ENCODE data around the gene SLC26A1.
"Not testable (repeated sequence)": the region's sequence is repeated elsewhere in the genome, so short reads cannot be mapped to it uniquely, and the experiment has no call there.

SLC26A1 gene

DNA sequence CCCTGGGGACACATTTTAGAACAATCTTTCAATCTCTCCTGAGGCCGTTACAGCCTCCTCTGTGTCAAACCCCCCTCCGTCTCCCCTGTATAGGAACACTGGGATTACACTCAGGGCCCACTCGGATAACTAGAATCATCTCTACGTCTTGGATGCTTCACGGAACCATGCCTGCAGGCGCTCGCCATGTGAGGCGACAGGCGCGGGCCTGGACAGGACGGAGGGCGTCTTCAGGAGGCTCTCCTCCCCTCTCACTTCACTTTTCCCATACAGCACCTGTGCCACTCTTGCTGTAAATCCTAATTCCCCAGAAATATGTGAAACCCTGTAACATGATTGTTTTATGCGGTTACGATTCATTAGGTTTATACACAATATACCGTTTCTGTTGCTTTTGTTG is 10.4 kb downstream of the SLC26A1 start:
- no peak for DNase-seq

DNA sequence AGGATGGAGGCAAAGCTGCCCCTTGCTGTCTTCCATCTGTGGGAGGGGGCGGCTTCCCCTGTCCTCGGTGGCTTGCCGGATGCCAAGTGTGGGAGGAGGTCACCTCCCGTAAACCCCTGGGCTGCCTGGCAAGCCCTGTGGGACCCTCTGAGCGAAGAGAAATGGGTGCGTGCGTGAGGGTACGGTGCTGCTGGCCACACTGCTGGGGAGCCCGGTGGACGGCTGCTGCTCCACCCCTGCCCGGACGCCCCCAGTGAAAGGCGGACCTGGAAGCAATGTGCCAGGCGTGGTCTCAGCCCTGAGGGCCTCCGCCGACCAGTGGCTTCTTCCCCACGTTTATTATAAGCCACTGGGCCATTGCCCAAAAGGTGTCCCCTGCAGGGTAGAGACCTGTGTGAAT is 10.9 kb downstream of the SLC26A1 start:
- DNase-seq: no peak

DNA sequence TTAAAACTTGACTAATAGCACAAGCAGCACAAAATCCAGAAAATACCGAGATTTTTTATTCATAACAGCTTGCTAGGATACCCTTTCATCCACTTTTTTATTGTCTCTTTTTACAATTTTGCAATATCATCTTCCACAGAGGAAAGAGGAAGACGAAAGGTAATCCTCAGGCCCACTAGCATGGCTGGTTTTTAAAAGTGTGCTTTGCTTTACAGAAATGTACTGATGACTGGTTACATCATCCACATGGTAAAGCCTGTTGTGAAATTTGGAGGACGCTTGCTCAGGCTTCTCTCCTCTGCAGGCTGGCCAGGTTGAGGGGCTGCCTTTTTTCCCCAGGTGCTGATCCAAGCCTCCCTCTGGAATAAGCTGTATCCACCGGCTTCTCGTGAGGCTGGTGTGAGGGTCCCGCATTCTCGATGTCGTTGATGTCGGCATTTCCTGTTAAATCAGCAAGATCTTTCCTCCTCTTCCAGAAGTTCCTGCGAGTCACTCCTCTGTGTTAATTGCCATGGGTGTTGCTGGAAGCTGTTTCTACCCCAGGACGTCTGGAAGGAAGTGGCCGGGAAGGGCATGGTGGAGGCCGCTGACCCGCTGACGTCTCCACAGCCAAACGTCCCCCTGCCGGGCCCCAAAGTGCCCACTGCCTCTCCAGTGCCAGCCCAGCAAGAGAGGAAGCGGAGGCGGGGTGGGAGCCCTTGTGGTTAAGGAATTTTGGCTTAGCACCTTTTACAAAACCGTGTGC is 14.1 kb downstream of the SLC26A1 start:
- DNase-seq: no peak

DNA sequence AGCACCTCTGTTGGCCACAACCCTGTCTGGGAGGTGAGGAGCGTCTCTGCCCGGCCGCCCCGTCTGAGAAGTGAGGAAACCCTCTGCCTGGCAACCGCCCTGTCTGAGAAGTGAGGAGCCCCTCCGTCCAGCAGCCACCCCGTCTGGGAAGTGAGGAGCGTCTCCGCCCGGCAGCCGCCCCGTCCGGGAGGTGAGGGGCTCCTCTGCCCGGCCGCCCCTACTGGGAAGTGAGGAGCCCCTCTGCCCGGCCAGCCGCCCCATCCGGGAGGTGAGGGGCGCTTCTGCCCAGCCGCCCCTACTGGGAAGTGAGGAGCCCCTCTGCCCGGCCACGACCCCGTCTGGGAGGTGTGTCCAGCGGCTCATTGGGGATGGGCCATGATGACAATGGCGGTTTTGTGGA is 17.2 kb downstream of the SLC26A1 start:
- DNase-seq: not testable (repeated sequence)

DNA sequence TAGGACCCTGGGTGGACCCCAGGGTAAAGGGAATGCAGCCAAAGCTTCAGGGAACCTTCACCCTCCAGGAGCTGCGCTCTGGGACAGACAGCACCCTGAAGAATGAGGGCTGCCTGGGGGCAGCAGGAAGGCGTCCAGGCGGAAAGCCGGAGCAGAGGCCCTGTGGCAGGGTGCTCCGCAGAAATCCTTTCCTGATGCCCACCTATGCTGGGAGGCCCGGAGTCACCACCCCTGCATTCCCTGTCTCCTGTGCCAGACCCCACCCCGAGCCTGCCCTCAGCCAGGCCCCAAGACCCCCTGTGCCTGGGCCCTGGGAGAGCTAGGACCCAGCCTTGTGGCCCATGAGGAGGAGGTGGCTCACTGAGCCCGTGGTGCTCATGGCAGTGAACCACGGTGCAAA is 18.5 kb downstream of the SLC26A1 start:
- DNase-seq: no peak

DNA sequence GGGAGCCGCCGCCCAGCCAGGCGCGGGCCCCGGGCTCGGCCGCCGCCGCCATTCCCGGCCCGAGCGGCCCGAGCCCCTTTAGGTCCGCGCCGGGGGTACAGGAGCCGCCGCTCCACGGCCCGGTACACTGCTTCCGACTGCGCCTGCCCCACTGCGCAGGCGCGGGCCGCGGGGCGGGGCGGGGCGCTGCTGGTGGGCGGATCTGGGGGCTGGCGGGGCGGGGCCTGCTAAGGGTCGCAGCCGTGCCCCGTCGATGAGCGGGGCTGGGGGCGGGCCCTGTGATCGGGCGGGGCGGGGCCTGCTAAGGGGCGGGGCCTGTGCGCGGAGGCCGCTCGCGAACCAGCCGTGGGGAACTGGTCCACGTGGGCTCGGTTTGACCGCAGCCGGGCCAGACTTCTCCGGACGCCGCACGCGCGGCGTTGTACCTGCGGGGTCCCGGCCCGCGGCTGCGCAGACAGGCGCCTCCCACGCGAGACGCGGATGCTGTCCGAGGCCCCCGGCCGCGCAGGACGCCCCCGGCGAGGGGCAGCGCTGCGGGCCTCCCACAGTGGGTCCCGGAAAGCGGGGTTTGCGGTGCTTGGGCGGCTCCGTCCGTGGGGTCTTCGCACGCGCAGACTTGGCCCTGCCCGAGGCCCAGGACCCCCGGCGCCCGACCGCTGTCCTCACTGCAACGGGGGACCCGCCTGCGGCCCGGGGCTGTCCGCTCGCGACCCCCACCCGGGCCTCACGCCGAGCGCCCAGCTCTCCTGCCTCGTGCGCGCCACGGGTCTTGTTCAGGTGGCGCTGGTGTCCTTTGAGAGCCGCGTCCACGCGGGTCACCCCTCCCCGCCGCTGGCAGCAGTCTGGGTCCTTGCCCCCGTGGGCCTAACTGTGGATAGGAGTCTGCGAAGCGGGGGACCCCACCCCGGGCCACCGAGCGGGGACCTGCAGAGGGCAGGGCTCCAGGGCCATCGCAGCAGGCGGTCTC is 19.5 kb downstream of the SLC26A1 start, which contains the start of gene DGKQ:
TSS of gene DGKQ (minus strand) at position 139 of the 967 bp plus-strand sequence. CDS start at position 52, 87 bp downstream.
- DNase-seq: peak; percentile 89

DNA sequence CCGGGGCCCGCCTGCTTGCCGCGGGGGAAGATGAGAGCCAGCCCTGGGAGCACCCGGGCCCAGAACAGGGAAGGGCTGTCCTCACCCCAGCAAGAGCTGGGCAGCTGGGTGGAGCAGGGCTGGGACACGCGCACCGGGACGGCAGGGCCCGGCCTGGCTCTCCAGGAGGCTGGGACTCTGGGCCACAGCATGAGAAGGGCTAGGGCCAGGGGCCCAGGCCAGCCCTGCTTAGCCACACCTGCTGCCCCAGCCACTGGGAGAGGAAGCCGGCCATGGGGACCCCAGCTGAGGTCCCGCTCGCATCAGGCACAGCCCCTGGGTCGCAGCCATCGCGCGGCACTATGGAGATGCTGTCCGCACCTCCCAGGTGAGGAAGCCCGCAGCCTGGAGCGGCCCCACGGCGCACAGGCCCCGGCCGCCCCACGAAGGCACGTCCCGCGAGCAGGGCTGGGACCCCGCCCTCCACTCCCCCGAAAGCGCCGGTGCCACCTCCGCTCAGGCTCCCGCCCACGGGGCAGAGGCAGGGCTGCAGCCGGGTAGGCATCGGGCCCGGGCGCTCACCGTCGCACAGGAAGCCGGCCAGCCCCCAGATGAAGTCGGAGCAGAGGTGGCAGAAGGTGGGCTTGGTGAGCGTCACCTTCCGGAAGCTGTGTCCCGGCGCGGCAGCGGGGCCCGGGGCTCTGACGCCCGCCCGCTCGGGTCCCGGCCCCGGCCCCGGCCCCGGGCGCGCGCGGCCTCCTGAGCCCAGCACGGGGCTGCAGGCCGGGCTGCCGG is 20.4 kb downstream of the SLC26A1 start:
- no peak for DNase-seq

DNA sequence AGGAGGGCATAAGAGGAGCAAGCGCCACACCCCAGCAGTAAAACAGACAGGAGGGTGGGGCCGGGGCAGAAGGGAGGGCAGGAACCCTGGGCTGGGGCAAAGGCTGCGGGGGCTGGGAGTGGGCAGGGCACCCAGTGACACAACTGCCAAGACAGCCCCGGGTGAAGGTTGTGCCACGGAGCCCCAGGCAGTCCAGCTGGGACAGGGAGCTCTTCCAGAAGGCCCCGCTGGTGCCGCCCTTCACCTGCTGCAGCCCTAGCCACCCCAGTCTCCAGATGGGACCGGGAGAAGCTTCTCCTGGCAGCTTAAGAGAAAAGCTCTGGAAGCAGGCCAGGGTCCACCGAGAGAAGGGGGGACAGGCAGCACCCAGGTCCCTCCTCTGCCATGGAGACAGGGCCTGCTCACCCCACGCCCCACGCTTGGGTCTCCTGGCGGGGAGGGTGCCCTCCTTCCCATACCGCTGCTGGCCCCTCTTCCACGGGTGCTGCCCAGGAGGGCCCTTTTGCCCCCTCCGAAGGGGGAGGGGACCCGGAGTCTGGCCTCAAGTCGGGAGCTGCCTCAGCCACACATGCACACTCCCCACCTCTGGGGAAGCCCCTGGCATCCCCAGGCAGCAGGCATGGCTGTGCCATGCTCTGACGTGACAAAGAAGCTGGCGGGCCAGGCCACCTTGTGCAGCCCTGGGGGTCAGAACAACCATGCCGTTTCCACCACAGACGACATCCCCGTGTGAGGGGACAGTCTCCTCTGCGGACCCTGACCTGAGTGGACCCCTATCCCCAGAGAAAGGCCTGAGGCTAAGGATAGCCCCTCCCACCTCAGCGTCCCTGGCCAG is 21.3 kb downstream of the SLC26A1 start:
- no peak for DNase-seq

DNA sequence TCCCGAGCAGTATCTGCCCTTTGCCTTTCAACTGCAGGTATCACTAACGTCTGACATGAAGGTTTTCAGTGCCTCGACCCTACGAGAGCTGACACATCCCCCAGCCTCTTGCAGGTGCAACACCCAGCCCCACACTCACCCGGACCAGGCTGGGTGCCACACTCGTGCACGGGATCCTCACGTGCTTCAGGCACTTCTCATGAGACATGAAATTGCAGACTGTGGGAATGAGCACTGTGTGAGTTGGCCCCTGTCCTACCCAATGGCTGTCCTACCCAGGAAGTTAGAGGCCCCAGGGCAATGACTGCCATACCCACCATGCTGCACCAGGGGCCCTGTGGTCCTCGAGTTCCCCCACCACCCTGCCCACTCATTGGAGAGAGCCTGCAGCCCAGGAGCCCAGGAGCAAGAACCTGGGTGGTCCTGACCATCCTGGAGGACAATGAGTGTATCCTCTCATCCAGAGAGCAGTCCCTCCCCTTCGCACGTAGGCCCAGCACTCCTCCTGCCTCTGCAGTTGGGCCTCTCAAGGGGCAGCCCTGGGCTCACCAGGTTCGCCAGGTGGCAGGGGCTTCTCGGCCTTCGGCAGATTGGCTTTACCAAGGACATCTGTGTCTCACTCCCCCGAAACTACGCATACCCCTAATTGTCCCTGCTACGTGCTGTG is 22.2 kb downstream of the SLC26A1 start:
- DNase-seq: no peak

DNA sequence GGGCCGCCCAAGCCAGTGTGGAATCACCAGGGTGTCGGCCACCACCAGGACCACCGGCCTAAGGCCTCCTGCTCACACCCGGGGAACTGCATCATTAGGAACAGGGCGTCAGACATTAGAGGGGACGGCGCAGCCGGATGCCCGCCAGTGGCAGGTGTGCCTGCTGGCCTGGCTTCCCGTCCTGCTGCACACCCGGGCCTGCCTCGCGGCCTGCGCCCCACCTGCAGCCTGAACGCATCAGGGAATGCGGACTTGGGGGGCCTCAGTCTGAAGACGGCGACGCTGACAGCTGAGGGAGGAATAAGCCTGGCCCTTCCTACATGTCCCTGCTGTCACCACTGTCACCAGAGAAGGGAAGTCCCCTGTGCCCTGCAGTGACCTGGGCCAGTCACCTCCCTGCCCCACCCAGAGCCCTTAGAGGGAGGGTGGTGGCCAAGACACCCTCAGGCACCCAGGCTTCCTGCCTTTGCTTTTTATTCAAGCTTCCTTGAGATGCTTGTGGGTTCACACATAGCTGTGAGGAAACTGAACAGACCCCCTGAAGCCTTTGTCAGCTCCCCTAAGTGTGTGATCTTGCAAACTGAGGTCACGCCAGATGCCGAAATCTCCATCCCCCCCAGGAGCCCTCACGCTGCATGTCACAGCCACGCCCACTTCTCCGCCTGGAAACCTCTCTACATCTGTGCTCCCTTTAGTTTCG is 23.0 kb downstream of the SLC26A1 start:
- no peak for DNase-seq

DNA sequence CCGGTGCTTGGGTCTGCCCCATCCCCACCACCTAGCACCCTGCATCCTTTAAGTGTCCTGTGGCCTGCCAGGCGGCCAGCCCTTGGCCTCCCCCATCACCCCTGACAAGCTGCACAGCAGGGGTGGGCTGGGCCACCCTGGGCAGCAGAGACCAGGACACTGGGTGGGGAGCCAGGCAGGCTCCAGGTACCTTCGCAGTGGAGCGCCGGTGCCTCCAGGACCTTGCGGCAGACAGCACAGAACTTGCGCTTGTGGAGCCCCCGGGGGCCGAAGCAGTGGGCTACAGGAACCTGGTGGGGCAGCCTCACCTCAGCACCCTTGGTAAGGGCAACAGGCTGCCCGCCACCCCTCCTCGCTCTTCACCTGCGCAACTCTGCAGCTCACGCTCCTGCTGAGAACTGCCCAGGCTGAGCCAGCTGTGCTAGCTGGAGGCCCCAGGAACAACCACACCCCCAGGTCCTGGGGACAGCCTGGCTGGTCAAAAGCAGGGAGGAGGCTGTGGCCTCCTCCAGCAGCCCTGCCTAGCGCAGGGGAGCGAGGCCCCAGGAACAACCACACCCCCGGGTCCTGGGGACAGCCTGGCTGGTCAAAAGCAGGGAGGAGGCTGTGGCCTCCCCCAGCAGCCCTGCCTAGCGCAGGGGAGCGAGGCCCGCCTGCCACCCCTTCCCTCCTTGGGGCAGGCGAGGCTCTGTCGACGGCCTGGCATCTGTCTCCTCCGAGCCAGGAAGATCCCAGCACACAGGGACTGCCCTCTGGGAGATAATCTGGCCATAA is 24.4 kb downstream of the SLC26A1 start:
- no peak for DNase-seq

DNA sequence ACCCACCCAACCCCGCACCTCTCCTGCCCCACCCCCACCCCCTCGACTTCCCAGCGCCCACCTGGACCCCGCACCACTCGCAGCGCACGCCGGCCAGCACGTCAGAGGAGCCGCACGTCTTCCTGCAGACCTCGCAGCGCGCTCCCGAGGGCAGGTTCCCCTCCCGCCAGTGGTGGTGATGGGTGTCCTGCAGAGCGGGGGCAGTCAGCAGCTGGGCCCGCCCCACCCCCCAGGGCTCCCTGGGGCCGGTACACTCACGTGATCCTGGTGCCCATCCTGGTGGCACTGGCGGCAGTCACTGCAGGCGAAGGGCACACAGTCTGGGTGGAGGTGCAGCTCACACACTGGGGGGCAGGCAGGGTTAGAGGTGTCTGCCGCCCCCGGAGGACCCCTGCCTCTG is 25.0 kb downstream of the SLC26A1 start:
- DNase-seq: no peak

DNA sequence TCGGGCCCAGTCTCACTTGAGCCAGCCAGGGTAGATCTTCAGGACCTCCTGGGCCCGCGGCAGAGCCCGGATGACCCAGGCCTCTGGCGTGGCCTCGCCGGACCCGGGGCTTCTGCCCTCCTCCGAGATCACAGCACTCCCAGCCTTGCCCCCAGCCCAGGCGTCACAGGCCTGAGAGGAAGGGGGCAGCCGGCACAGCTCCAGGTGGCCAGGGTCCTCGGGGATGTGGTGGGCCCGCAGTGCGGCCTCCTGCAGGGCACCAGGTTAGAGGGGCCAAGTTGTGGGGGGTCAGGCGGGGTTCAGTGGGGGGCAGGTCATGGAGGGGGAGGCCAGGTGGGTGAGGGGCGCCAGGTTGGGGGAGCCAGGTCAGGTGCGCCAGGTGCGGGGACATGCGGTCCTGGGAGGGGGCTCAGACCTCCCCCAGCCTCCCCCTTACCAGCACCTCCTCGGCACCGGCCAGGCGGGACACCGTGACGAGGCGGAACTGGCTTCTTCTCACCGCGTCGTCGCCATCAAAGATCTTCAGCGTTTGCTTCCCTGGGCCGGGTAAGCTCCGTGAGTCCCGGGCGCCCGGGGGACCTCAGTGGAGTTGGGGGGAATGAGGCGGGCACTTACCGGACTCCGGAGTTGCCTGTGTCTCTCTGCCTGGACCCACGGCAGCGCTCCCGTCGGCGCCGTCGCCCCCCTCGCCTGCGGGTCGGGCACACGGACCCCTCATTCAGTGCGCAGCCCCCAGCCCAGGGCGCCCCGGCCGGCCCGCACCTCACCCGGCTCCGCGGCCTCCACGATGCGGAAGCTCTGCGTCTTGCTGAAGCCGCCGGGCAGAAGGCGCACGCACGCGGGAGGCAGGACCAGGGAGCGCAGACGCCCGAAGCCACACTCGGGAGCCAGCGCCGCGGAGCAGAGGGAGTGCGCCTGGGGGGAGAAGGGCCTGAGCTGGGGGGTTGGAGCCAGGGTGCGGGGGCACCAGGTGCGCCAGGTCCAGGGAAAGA is 25.8 kb downstream of the SLC26A1 start:
- no peak for DNase-seq

DNA sequence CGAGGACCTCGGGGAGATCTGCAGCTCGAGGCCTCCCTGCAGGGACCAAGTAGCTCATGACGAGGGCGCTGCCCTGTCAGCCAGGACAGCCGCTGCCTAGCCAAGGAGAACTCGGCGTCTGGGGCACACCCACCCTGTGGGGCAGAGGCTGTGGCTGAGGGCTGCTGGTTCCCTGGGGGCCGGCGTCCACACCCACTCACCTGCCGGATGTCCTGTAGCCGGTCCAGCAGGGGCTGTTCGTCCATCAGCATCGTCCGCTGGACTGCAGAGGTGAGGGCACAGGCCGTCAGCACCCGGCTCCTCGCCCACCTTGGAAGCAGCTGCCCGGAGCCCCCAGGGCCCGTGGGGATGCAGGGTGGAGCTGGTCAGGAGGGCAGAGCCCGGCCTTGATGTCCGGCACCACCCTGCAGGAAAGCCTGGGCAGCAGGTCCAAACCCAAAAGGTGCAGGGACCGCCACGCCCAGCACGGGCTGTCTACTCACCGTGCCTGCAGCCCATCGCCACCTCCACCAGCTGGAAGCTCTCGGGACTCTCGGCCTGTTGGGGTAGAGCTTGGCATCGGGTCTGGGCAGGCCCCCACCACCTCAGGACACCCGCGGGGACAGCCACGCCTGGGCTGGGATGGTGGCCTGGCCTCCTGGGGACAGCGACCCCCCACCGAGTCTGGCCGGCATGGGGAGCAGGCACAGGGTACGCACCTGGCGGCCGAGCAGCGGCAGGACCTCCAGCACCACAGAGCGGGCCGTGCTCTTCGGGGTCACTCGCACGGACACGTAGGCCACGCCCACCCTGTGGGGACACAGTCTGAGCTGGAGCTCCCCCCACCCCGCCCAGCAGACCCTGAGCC is 26.7 kb downstream of the SLC26A1 start:
- DNase-seq: no peak

DNA sequence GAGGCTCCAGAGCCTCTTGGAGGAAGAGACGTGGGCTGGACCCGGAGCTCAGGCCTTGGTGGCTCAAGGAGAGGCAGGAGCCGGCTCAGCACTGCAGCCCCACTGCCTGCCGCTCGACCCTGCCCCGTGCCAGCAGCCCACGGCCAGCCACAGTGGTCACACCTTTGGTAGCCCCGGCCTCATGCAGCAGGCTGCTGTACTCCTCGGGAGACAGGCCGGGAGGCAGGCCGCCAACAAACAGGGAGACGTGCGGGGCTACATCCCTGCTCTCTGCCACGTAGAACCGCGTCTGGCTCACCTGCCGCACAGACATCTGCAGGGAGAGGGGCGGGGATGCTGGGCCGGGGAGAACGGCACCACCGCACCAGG is 27.5 kb downstream of the SLC26A1 start:
- DNase-seq: no peak

DNA sequence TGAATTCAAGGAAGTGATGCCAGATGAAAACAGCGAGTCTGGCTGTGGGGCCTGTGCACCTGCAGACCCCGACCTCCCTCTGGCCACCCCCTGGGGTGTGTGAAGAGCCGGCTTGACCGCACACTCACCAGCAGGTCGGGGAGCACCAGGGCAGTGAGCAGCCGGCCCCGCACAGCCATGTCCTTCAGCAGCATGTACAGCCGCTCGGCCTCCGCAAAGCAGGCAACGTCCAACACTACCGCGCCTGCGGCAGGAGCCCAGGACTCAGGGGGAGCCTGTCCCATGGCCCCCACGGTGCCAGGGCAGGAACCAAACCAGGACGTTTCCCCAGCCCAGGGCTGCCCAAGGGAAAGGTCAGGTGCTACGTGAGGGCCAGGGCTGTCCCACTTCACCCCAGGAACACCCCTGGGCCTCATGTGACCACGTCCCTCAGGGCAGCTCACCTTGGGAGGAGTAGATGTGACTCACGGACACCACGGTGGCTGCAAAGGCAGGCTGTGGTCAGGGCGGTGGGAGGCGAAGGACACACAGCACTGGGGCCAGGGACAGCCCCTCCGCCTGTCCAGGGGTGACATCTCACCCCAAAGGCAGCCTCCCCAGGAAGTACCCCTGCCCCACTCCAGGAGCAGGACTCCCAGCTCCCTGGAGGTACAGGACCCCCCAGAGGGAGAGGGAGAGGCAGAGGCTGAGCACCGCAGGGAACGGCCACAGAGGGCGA is 28.0 kb downstream of the SLC26A1 start:
- DNase-seq: no peak

DNA sequence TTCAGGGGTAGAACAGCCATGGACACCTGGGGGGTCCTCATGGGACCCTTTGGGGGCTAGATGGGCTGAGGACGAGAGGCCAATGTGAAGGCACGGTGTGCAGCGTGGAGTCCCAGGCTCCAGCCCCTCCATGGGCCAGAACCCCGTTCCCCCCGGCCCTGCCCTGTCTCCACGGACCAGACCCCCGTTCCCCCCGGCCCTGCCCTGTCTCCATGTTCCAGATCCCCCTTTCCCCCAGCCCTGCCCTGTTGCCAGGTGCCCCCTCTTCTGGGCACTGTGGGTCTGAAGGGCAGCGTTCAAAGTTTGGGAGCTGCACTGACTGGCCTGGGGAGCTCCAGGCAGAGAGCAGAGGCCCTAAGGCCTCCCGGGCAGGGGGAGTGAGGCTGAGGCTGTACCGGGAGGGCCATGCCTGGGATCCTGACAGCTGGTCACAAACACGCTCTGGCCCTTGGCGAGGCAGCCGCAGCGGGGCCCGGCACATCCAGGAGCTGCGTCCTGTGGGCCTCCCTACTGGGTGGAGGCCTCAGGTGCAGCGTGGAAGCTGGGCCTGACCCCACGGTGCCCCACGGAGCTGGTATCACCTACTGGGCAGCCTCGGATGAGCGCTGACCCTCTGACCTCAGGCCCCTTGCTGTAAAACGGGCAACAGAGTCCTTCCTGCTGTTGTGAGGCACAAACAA is 28.7 kb downstream of the SLC26A1 start:
- no peak for DNase-seq
